Gastrocnemius medialis (tissue), 4 donors: ENCODE measurements around the gene MTA1.

ENCODE experiments used
- CTCF ChIP-seq, 5 experiments: fragments of 450-650 bp in 3 of 5; fragments of 200-600 bp in 2 of 5; sonication (generic) in 2 of 5; IDR thresholded peaks in 4 of 5; conservative IDR thresholded peaks in 1 of 5; 1 replicate in 4 of 5; 2 replicates in 1 of 5; pipeline ENCODE4 v1.5.1; 2016 to 2019; ENCODE audit warnings: antibody characterized with exemption in 5 of 5, mild to moderate bottlenecking in 3 of 5, moderate library complexity in 3 of 5
- POLR2A ChIP-seq, 2 donors: fragments of 450-650 bp; IDR thresholded peaks; one replicate each; pipeline ENCODE4 v1.6.1; 2017; ENCODE audit warnings: antibody characterized with exemption in 2 of 2, mild to moderate bottlenecking in 2 of 2, moderate library complexity in 2 of 2

DNA sequence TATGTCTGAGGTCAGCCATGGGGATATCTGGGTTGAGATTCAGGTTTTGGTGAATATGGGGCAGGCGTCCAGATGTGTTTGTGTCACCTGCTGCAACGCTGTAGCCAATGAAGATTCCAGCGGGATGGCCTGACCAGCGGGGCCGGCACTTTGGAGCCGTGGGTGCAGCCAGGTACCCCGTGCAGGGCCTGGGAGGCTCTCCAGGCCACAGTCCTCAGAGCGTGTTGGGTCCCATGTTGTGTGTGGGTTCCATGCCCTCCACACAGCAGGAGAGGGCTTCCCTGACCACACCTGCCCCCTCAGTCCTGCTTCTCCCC, 24.1 kb upstream of the MTA1 start:
- TF ChIP-seq CTCF (IDR thresholded peaks at IDR 0.05 in 4 of 5, conservative IDR thresholded peaks at IDR 0.05 in 1 of 5) (no peak), POLR2A (IDR thresholded peaks at IDR 0.05) (no peak)
